Measurements from ENCODE around the gene KCNMA1.
"Not testable (repeated sequence)": the region's sequence is repeated elsewhere in the genome, so short reads cannot be mapped to it uniquely, and the experiment has no call there.

DNA sequence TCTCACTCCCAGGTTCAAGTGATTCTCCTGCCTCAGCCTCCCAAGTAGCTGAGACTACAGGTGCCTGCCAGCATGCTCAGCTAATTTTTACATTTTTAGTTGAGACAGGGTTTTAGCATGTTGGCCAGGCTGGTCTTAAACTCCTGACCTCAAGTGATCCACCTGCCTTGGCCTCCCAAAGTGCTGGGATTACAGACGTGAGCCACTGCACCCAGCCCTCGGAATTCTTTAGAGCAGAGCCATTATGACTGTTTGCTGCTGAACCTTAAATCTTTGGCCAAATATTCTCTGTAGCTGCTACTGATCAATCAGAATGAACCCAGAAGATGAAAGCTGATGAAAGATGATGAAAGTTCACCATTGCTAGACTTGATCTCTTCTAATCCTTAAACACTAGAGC, 249.9 kb downstream of the KCNMA1 start:
- TF ChIP-seq HDAC6 (IDR thresholded peaks at IDR 0.05; ENCODE audit: unreplicated experiment); ATF7 (IDR thresholded peaks at IDR 0.05; ENCODE audit: low read depth); CHD2 (IDR thresholded peaks at IDR 0.05; ENCODE audit: borderline replicate concordance, low read depth, low read length): not testable (repeated sequence)
- TF ChIP-seq, protein P1, sequence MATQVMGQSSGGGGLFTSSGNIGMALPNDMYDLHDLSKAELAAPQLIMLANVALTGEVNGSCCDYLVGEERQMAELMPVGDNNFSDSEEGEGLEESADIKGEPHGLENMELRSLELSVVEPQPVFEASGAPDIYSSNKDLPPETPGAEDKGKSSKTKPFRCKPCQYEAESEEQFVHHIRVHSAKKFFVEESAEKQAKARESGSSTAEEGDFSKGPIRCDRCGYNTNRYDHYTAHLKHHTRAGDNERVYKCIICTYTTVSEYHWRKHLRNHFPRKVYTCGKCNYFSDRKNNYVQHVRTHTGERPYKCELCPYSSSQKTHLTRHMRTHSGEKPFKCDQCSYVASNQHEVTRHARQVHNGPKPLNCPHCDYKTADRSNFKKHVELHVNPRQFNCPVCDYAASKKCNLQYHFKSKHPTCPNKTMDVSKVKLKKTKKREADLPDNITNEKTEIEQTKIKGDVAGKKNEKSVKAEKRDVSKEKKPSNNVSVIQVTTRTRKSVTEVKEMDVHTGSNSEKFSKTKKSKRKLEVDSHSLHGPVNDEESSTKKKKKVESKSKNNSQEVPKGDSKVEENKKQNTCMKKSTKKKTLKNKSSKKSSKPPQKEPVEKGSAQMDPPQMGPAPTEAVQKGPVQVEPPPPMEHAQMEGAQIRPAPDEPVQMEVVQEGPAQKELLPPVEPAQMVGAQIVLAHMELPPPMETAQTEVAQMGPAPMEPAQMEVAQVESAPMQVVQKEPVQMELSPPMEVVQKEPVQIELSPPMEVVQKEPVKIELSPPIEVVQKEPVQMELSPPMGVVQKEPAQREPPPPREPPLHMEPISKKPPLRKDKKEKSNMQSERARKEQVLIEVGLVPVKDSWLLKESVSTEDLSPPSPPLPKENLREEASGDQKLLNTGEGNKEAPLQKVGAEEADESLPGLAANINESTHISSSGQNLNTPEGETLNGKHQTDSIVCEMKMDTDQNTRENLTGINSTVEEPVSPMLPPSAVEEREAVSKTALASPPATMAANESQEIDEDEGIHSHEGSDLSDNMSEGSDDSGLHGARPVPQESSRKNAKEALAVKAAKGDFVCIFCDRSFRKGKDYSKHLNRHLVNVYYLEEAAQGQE (IDR thresholded peaks at IDR 0.05; ENCODE audit: low read depth, low read length) = not testable (repeated sequence)
- TF ChIP-seq, protein P2, sequence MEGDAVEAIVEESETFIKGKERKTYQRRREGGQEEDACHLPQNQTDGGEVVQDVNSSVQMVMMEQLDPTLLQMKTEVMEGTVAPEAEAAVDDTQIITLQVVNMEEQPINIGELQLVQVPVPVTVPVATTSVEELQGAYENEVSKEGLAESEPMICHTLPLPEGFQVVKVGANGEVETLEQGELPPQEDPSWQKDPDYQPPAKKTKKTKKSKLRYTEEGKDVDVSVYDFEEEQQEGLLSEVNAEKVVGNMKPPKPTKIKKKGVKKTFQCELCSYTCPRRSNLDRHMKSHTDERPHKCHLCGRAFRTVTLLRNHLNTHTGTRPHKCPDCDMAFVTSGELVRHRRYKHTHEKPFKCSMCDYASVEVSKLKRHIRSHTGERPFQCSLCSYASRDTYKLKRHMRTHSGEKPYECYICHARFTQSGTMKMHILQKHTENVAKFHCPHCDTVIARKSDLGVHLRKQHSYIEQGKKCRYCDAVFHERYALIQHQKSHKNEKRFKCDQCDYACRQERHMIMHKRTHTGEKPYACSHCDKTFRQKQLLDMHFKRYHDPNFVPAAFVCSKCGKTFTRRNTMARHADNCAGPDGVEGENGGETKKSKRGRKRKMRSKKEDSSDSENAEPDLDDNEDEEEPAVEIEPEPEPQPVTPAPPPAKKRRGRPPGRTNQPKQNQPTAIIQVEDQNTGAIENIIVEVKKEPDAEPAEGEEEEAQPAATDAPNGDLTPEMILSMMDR (IDR thresholded peaks at IDR 0.05 in 2 of 3, conservative IDR thresholded peaks at IDR 0.05 in 1 of 3; ENCODE audit: control insufficient read depth in 2 of 3, extremely low read depth in 1 of 3, insufficient read depth in 1 of 3, low read depth in 3 of 3, low read length in 3 of 3) = not testable (repeated sequence)
